HL-60 (cell line): Measurements from ENCODE around the gene C4BPA.

Experiments
- CTCF ChIP-seq: IDR thresholded peaks from one replicate; pipeline ENCODE4 v1.5.1; 2011; ENCODE audit warnings: low read length, control low read depth, inconsistent platforms; ENCODE audit not compliant: insufficient read depth
- GABPA ChIP-seq: IDR thresholded peaks from 2 replicates; pipeline ENCODE4 v1.6.1; 2012; ENCODE audit warnings: low read depth
- POLR2AphosphoS5 ChIP-seq: IDR thresholded peaks from 2 replicates; pipeline ENCODE4 v1.6.1; 2012; ENCODE audit warnings: low read depth
- REST ChIP-seq: IDR thresholded peaks from 2 replicates; pipeline ENCODE4 v1.6.1; 2012; ENCODE audit warnings: low read depth; ENCODE audit not compliant: insufficient replicate concordance

GRCh38 chr1:207101720-207102119 lies 2.3 kb upstream of the C4BPA start:
- no peak for TF ChIP-seq POLR2AphosphoS5
- no peak for TF ChIP-seq CTCF
- TF ChIP-seq GABPA, result no peak
- no peak for TF ChIP-seq REST
